Activated CD8-positive, alpha-beta memory T cell treated with anti-CD3 and anti-CD28 coated beads, Interleukin-2, amount 50 U/mL, for 48 hours (primary cell): Measurements from ENCODE around the gene XIRP2.
"Not testable (repeated sequence)": the region's sequence is repeated elsewhere in the genome, so short reads cannot be mapped to it uniquely, and the experiment has no call there.

Experiments used
- DNase-seq: peaks from one replicate; pipeline ENCODE4 v3.0.0-alpha.2; 2020

XIRP2 gene

GRCh38 chr2:167198576-167198975 lies 310.3 kb downstream of the XIRP2 start:
- no peak for DNase-seq

- no peak for DNase-seq
These were observed 311.7 kb downstream of the XIRP2 start for GRCh38 chr2:167200019-167200418.

- no peak for DNase-seq
These were observed 321.5 kb downstream of the XIRP2 start for GRCh38 chr2:167209784-167210183.

GRCh38 chr2:167212014-167212648 lies 323.9 kb downstream of the XIRP2 start:
- DNase-seq: no peak

- DNase-seq: no peak
These were observed 327.3 kb downstream of the XIRP2 start for GRCh38 chr2:167215595-167215994.

- DNase-seq: no peak
These were observed 349.2 kb downstream of the XIRP2 start for GRCh38 chr2:167237478-167237877.

- no peak for DNase-seq
These were observed 352.4 kb downstream of the XIRP2 start for GRCh38 chr2:167240671-167241070.

- no peak for DNase-seq
These were observed 360.9 kb downstream of the XIRP2 start for GRCh38 chr2:167249197-167249596.

- DNase-seq: no peak
These were observed 364.7 kb downstream of the XIRP2 start for GRCh38 chr2:167253025-167253424.

- DNase-seq: no peak
These were observed 366.4 kb downstream of the XIRP2 start for GRCh38 chr2:167254721-167255120.

GRCh38 chr2:167258712-167259111 lies 370.4 kb downstream of the XIRP2 start:
- DNase-seq: no peak

GRCh38 chr2:167264380-167264779 lies 376.1 kb downstream of the XIRP2 start:
- no peak for DNase-seq

GRCh38 chr2:167265004-167265403 lies 376.7 kb downstream of the XIRP2 start:
- no peak for DNase-seq

- DNase-seq: no peak
These were observed 377.4 kb downstream of the XIRP2 start for GRCh38 chr2:167265722-167266121.

GRCh38 chr2:167268245-167268644 lies 380.0 kb downstream of the XIRP2 start:
- not testable (repeated sequence) for DNase-seq

GRCh38 chr2:167271932-167272331 lies 383.7 kb downstream of the XIRP2 start:
- no peak for DNase-seq

GRCh38 chr2:167275046-167275445 lies 386.8 kb downstream of the XIRP2 start:
- no peak for DNase-seq

- no peak for DNase-seq
These were observed 391.5 kb downstream of the XIRP2 start for GRCh38 chr2:167279810-167280209.

GRCh38 chr2:167287212-167287611 lies 398.9 kb downstream of the XIRP2 start:
- no peak for DNase-seq

GRCh38 chr2:167289651-167290410 lies 401.6 kb downstream of the XIRP2 start:
- no peak for DNase-seq

- peak; percentile 83 for DNase-seq
These were observed 404.3 kb downstream of the XIRP2 start, which contains the start of gene B3GALT1 for GRCh38 chr2:167292430-167293171. B3GALT1 (plus strand) TSS chr2:167293001.

- DNase-seq: peak; percentile 52
These were observed 405.0 kb downstream of the XIRP2 start for GRCh38 chr2:167293172-167293781.
